IMR-90 (cell line): Measurements from ENCODE around the gene HCRTR1. TPM values are rescaled to one million over a fixed set of nuclear protein-coding genes. Genes with fewer than 3 reads are reported as not detected.
A peak's percentile ranks its signal among the peaks of the same experiment; 100 is the strongest.

Experiments
- ATAC-seq: fragments of 200-7000 bp; cut with Tn5 transposase; 2 replicates; pipeline ENCODE4 v1.9.1; 2020; ENCODE audit warnings: low read depth, mild to moderate bottlenecking, moderate library complexity
- BruUV-seq: library from RNA; stranded (reverse); fragments of 400-500 nt; replicated peaks from 2 replicates; lab custom pipeline; 2021; lab: Mats Ljungman, UMichigan
- CTCF ChIA-PET: fragments of 300-600 bp; formaldehyde crosslinking; extraction: SDS; loops from one replicate; lab custom pipeline; 2021; ENCODE audit warnings: antibody characterized with exemption; lab: Yijun Ruan, JAX
- POLR2A ChIA-PET: fragments of 300-600 bp; sonication (Branson Sonifier 250); formaldehyde crosslinking; loops from one replicate; lab custom pipeline; 2022; ENCODE audit warnings: antibody characterized with exemption; ENCODE audit not compliant: unreplicated experiment; lab: Charles Lee
- DNase-seq: peaks from one replicate; pipeline ENCODE4 v3.0.0; 2013
- H2AFZ ChIP-seq: replicated peaks from 2 replicates; pipeline ENCODE3; 2013; ENCODE audit warnings: low read length, mild to moderate bottlenecking; ENCODE audit not compliant: poor library complexity
- H2AK5ac ChIP-seq: 2 replicates; pipeline ENCODE4 v1.6.1; 2013; ENCODE audit warnings: low read depth, low read length, inconsistent platforms
- H2AK9ac ChIP-seq: replicated peaks from 2 replicates; pipeline ENCODE3; 2013; ENCODE audit warnings: mild to moderate bottlenecking, low read depth, low read length, moderate library complexity; ENCODE audit not compliant: poor library complexity
- H2BK120ac ChIP-seq: 2 replicates; pipeline ENCODE4 v1.6.1; 2013; ENCODE audit warnings: low read depth, low read length, inconsistent platforms
- H2BK15ac ChIP-seq: 3 replicates; pipeline ENCODE4 v1.6.1; 2013; ENCODE audit warnings: low read depth, low read length, inconsistent platforms
- H2BK20ac ChIP-seq: 2 replicates; pipeline ENCODE4 v1.6.1; 2013; ENCODE audit warnings: low read depth, mild to moderate bottlenecking, inconsistent platforms, low read length, moderate library complexity
- H2BK5ac ChIP-seq: 2 replicates; pipeline ENCODE4 v1.6.1; 2013; ENCODE audit warnings: mild to moderate bottlenecking, low read depth, low read length, inconsistent platforms; ENCODE audit not compliant: poor library complexity, severe bottlenecking
- H3K14ac ChIP-seq: replicated peaks from 2 replicates; pipeline ENCODE4 v1.6.1; 2013; ENCODE audit warnings: low read depth, low read length, inconsistent platforms
- H3K18ac ChIP-seq: 2 replicates; pipeline ENCODE4 v1.6.1; 2013; ENCODE audit warnings: low read depth, low read length, control low read depth
- H3K23ac ChIP-seq: 2 replicates; pipeline ENCODE4 v1.6.1; 2013; ENCODE audit warnings: low read depth, low read length, inconsistent platforms
- H3K27ac ChIP-seq: 2 replicates; pipeline ENCODE4 v1.5.1; 2013; ENCODE audit warnings: mild to moderate bottlenecking, control low read depth, low read length; ENCODE audit not compliant: insufficient read depth
- H3K27me3 ChIP-seq: 2 replicates; pipeline ENCODE4 v1.6.1; 2013; ENCODE audit warnings: low read length; ENCODE audit not compliant: control insufficient read depth, insufficient read depth
- H3K36me3 ChIP-seq: 2 replicates; pipeline ENCODE4 v1.6.1; 2013; ENCODE audit warnings: low read length, mixed read lengths; ENCODE audit not compliant: control insufficient read depth, insufficient read depth
- H3K4ac ChIP-seq: 2 replicates; pipeline ENCODE4 v1.6.1; 2013; ENCODE audit warnings: low read depth, low read length, inconsistent platforms
- H3K4me1 ChIP-seq: 2 replicates; pipeline ENCODE4 v1.6.1; 2013; ENCODE audit warnings: low read length, mixed read lengths; ENCODE audit not compliant: control insufficient read depth, insufficient read depth
- H3K4me2 ChIP-seq: 2 replicates; pipeline ENCODE4 v1.6.1; 2013; ENCODE audit warnings: low read depth, mild to moderate bottlenecking, control low read depth, low read length, moderate library complexity
- H3K4me3 ChIP-seq: 2 replicates; pipeline ENCODE4 v1.5.1; 2013; ENCODE audit warnings: low read depth, mild to moderate bottlenecking, control low read depth, low read length, moderate library complexity; ENCODE audit not compliant: insufficient read depth
- H3K56ac ChIP-seq: 2 replicates; pipeline ENCODE4 v1.6.1; 2013; ENCODE audit warnings: low read length, inconsistent platforms; ENCODE audit not compliant: insufficient read depth; ENCODE audit errors: extremely low read depth
- H3K79me1 ChIP-seq, 2 experiments: 2 replicates each; pipeline ENCODE4 v1.6.1; 2013; ENCODE audit warnings: low read length in 2 of 2, inconsistent platforms in 1 of 2, low read depth in 1 of 2
- H3K9ac ChIP-seq: 2 replicates; pipeline ENCODE4 v1.6.1; 2013; ENCODE audit warnings: low read depth, low read length, control low read depth
- H3K9me1 ChIP-seq: 2 replicates; pipeline ENCODE4 v1.6.1; 2013; ENCODE audit warnings: low read length, inconsistent platforms; ENCODE audit not compliant: insufficient read depth
- H3K9me3 ChIP-seq: 2 replicates; pipeline ENCODE4 v1.6.1; 2013; ENCODE audit warnings: low read length; ENCODE audit not compliant: control insufficient read depth, insufficient read depth
- H4K20me1 ChIP-seq: 2 replicates; pipeline ENCODE4 v1.6.1; 2013; ENCODE audit warnings: low read length, inconsistent platforms; ENCODE audit not compliant: insufficient read depth
- H4K5ac ChIP-seq: 2 replicates; pipeline ENCODE4 v1.6.1; 2013; ENCODE audit warnings: mild to moderate bottlenecking, low read depth, low read length, control low read depth
- H4K8ac ChIP-seq, 2 experiments: 2 replicates each; pipeline ENCODE4 v1.6.1; 2013; ENCODE audit warnings: low read depth in 2 of 2, low read length in 2 of 2, control low read depth in 1 of 2, inconsistent platforms in 1 of 2
- H4K91ac ChIP-seq: 2 replicates; pipeline ENCODE4 v1.6.1; 2013; ENCODE audit warnings: low read depth, low read length, inconsistent platforms; ENCODE audit not compliant: insufficient read depth
- BHLHE40 ChIP-seq: fragments of 150-350 bp; IDR thresholded peaks from 2 replicates; pipeline ENCODE4 v1.6.1; 2016; ENCODE audit warnings: mild to moderate bottlenecking, low read depth, low read length
- CEBPB ChIP-seq: IDR thresholded peaks from 2 replicates; pipeline ENCODE4 v1.6.1; 2012; ENCODE audit warnings: low read depth, low read length, improper control_type of control experiment
- MAZ ChIP-seq: IDR thresholded peaks from 2 replicates; pipeline ENCODE4 v1.6.1; 2012; ENCODE audit warnings: low read depth, mild to moderate bottlenecking, low read length, improper control_type of control experiment, moderate library complexity, borderline replicate concordance
- NFE2L2 ChIP-seq: fragments of 150-350 bp; IDR thresholded peaks from 2 replicates; pipeline ENCODE4 v1.6.1; 2016; ENCODE audit warnings: low read depth, mild to moderate bottlenecking, low read length
- POLR2A ChIP-seq: IDR thresholded peaks from 2 replicates; pipeline ENCODE4 v1.6.1; 2012; ENCODE audit warnings: mild to moderate bottlenecking, low read depth, low read length
- RCOR1 ChIP-seq: IDR thresholded peaks from 2 replicates; pipeline ENCODE4 v1.6.1; 2012; ENCODE audit warnings: mild to moderate bottlenecking, low read length, improper control_type of control experiment; ENCODE audit not compliant: insufficient replicate concordance
- SMC3 ChIP-seq: fragments of 150-350 bp; IDR thresholded peaks from 2 replicates; pipeline ENCODE4 v1.6.1; 2016; ENCODE audit warnings: low read depth, mild to moderate bottlenecking, antibody characterized with exemption, low read length, moderate library complexity
- WGBS, 2 experiments: methylation state at CpG; one replicate each; pipeline versions ENCODE4 v1.1.5 to v1.1.7; 2013; ENCODE audit warnings: missing lambda C conversion rate in 2 of 2; ENCODE audit not compliant: insufficient read length in 1 of 2; ENCODE audit errors: extremely low coverage in 2 of 2; 5-methylcytosine and 5-hydroxymethylcytosine counted together
- dilution Hi-C: fragments of 300-500 bp; cut with HindIII; formaldehyde crosslinking; loops from one replicate; pipeline ENCODE4 v1.14.3; 2018; ENCODE audit warnings: low sequenced_read_pairs; ENCODE audit not compliant: unreplicated experiment
- in situ Hi-C: fragments of 300-500 bp; cut with MboI; formaldehyde crosslinking; loops from 3 replicates; pipeline ENCODE4 v1.14.3; 2019; ENCODE audit warnings: low sequenced_read_pairs, inconsistent platforms, mixed read lengths
- intact Hi-C: fragments of 100-400 bp; cut with micrococcal nuclease; formaldehyde crosslinking; loops from 2 replicates; pipeline ENCODE4 v1.10.0; 2022
- polyA plus RNA-seq, 3 experiments: library from polyadenylated mRNA; depleted of rRNA; stranded (reverse); fragments of >200 nt; gene quantifications; 2 replicates each; pipeline ENCODE4 v1.2.3, GENCODE V29; 2012; ENCODE audit warnings: low replicate concordance in 1 of 3
- total RNA-seq: library from RNA; depleted of rRNA; stranded (reverse); fragments of >200 nt; gene quantifications from 2 replicates; pipeline ENCODE4 v1.2.3, GENCODE V29; 2012
- TF ChIP-seq, protein P1 (sequence below): fragments of 150-350 bp; IDR thresholded peaks from 2 replicates; pipeline ENCODE4 v1.6.1; 2016; ENCODE audit warnings: low read depth, mild to moderate bottlenecking, low read length, moderate library complexity, borderline replicate concordance

Gene HCRTR1
- total and polyA plus RNA-seq, 2 of the 4 experiments (the other 2 are of a cell fraction) = not detected

DNA sequence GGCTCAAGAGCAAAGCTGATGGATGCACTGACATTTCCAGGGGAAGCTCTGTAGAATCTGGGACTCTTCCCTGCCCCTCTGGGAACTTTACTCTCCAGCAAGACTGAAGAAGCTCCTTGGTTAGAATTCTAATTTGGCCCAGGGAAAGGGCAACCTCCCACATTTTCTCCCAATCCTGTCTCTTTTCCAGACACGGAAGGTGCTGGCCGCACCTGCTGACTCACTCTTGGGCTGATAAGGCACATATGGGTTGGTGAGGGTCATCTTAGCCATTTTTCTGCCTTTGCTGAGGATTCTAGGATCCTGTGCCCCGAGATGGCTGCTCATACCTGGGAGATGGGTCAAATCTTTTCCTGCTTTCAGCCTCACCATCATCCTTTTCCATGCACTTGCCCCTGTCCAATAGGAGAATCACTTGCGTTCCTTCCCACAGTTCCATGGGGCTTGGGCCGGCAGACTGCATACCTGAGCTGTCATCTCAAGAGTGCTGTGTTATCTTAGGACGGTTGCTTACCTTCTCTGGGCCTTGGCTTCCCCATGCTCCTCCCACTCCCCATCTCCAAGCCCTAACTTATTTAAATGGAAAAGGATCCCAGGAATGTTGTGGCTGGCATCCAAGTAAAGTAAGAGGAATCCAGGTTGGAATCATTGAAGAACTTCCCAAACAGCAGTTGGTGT lies 39.8 kb upstream of the HCRTR1 start:
- Histone ChIP-seq H2BK15ac (no peak overlapping the region), H2BK20ac (no peak overlapping the region), H3K18ac (no peak overlapping the region), H3K9me1 (peaks cover 9% of the 10 kb centered on the region), H2AK5ac (0 out of 2 replicates have a peak overlapping the region, but pooled peaks have one; percentile 44), H3K4me3 (no peak overlapping the region), H3K14ac (no peak overlapping the region), H3K27me3 (no peaks in the 10 kb centered on the region), H3K79me1 (no peaks in the 10 kb centered on the region), H3K9me3 (no peaks in the 10 kb centered on the region), H3K27ac (no peak overlapping the region), H3K9ac (no peak overlapping the region), H2AK9ac (peak overlapping the region; percentile 51), H3K4me2 (no peak overlapping the region), H3K56ac (no peak overlapping the region), H3K23ac (no peak overlapping the region), H4K5ac (no peak overlapping the region), H3K4me1 (peaks cover 27% of the 10 kb centered on the region), H2AFZ (no peak overlapping the region), H2BK120ac (no peak overlapping the region), H4K8ac (no peak overlapping the region), H3K4ac (no peak overlapping the region), H4K20me1 (peaks cover 5% of the 10 kb centered on the region), H3K36me3 (no peaks in the 10 kb centered on the region), H4K91ac (peak overlapping the region; percentile 20; the same call in 1 of the 2 replicates), H2BK5ac (no peak overlapping the region)
- TF ChIP-seq POLR2A (no peak), BHLHE40 (no peak), NFE2L2 (no peak), MAZ (no peak), SMC3 (no peak), CEBPB (no peak), RCOR1 (no peak)
- TF ChIP-seq, protein P1, sequence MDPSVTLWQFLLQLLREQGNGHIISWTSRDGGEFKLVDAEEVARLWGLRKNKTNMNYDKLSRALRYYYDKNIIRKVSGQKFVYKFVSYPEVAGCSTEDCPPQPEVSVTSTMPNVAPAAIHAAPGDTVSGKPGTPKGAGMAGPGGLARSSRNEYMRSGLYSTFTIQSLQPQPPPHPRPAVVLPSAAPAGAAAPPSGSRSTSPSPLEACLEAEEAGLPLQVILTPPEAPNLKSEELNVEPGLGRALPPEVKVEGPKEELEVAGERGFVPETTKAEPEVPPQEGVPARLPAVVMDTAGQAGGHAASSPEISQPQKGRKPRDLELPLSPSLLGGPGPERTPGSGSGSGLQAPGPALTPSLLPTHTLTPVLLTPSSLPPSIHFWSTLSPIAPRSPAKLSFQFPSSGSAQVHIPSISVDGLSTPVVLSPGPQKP = no peak
- dilution Hi-C loops (no loop called here), in situ Hi-C loops (no loop called here), intact Hi-C loops (no loop called here)
- DNase-seq (peak; percentile 52), ATAC-seq (no peak)
- no TSS peak for BruUV-seq
- ChIA-PET POLR2A (no interaction called here), CTCF (no interaction called here)
- WGBS, 2 experiments = 80% methylated on average over 1 of the region's 6 CpGs; no CpG with 5 or more reads in 1 of the 2 experiments
